Gastroesophageal sphincter (tissue), 4 donors: ENCODE data around the gene FAM163A. TPM values are rescaled to one million over a fixed set of nuclear protein-coding genes. Genes with fewer than 3 reads are reported as not detected.

Experiments used
- ATAC-seq: fragments of 150-250 bp; one replicate; pipeline ENCODE4 v1.9.1; 2016; ENCODE audit warnings: mild to moderate bottlenecking, moderate library complexity
- H3K27ac ChIP-seq, 4 donors: fragments of 200-600 bp; sonication (generic) in 3 of 4; 1 replicate in 3 of 4; 2 replicates in 1 of 4; pipeline ENCODE4 v1.5.1; 2016 to 2019
- H3K27me3 ChIP-seq: fragments of 200-600 bp; sonication (generic); one replicate; pipeline ENCODE4 v1.5.1; 2019
- H3K36me3 ChIP-seq, 2 donors: fragments of 200-600 bp; sonication (generic); one replicate each; pipeline ENCODE4 v1.5.1; 2019; ENCODE audit warnings: control low read depth in 1 of 2
- H3K4me1 ChIP-seq, 3 donors: fragments of 200-600 bp; sonication (generic); 1 replicate in 2 of 3; 2 replicates in 1 of 3; pipeline ENCODE4 v1.5.1; 2016 to 2019; ENCODE audit warnings: control low read depth in 2 of 3
- H3K4me3 ChIP-seq, 2 donors: fragments of 200-600 bp; sonication (generic); one replicate each; pipeline ENCODE4 v1.5.1; 2019; ENCODE audit warnings: mild to moderate bottlenecking in 1 of 2, moderate library complexity in 1 of 2
- H3K9me3 ChIP-seq, 3 donors: fragments of 200-600 bp; sonication (generic); one replicate each; pipeline ENCODE4 v1.5.1; 2017 to 2019; ENCODE audit warnings: control low read depth in 2 of 3
- CTCF ChIP-seq, 4 experiments: fragments of 200-600 bp in 2 of 4; fragments of 450-650 bp in 2 of 4; sonication (generic) in 1 of 4; IDR thresholded peaks; one replicate each; pipeline ENCODE4 v1.5.1; 2017 to 2019; ENCODE audit warnings: antibody characterized with exemption in 4 of 4, mild to moderate bottlenecking in 2 of 4, moderate library complexity in 2 of 4
- EP300 ChIP-seq: sonication (generic); formaldehyde crosslinking; IDR thresholded peaks from one replicate; pipeline ENCODE4 v1.6.1; 2017; ENCODE audit warnings: antibody characterized with exemption, mild to moderate bottlenecking
- POLR2A ChIP-seq, 2 donors: fragments of 450-650 bp; IDR thresholded peaks; one replicate each; pipeline ENCODE4 v1.6.1; 2017; ENCODE audit warnings: antibody characterized with exemption in 2 of 2, mild to moderate bottlenecking in 2 of 2, moderate library complexity in 1 of 2
- POLR2AphosphoS5 ChIP-seq: sonication (generic); formaldehyde crosslinking; IDR thresholded peaks from one replicate; pipeline ENCODE4 v1.6.1; 2017; ENCODE audit warnings: antibody characterized with exemption
- WGBS, 2 donors: methylation state at CpG; one replicate each; pipeline ENCODE4 v1.1.5; 2018; ENCODE audit warnings: low coverage in 1 of 2; 5-methylcytosine and 5-hydroxymethylcytosine counted together
- total RNA-seq, 4 donors: library from RNA; depleted of rRNA; stranded (reverse); fragments of >200 nt; gene quantifications; one replicate each; pipeline ENCODE4 v1.1.0, GENCODE V29; 2016

Gene FAM163A
- total RNA-seq, 4 donors from 2014 or later, result 0.19 to 0.67 TPM; not detected in 2

- no peak overlapping the region for H3K4me3 ChIP-seq
- H3K4me1 ChIP-seq, result peaks cover 0 to 14% (median 0%) of the 10 kb centered on the region in 3 donors
- TF ChIP-seq CTCF (IDR thresholded peaks at IDR 0.05) (no peak), POLR2AphosphoS5 (no peak), POLR2A (IDR thresholded peaks at IDR 0.05) (no peak), EP300 (no peak)
- peaks cover 0 to 7% (median 0%) of the 10 kb centered on the region in 3 donors for H3K9me3 ChIP-seq
- H3K36me3 ChIP-seq, result no peaks in the 10 kb centered on the region
- no peaks in the 10 kb centered on the region for H3K27me3 ChIP-seq
- no peak overlapping the region for H3K27ac ChIP-seq
- no peak for ATAC-seq
- 71 to 89% methylated on average over 5 to 6 of the region's 6 CpGs for WGBS, 2 donors
Observed at GRCh38 chr1:179708434-179709195, 34.5 kb upstream of the FAM163A start.

- Histone ChIP-seq H3K4me1 (peaks cover 0 to 14% (median 0%) of the 10 kb centered on the region in 3 donors), H3K4me3 (no peak overlapping the region), H3K36me3 (no peaks in the 10 kb centered on the region), H3K9me3 (peaks cover 0 to 19% (median 0%) of the 10 kb centered on the region in 3 donors), H3K27ac (no peak overlapping the region), H3K27me3 (no peaks in the 10 kb centered on the region)
- no peak for TF ChIP-seq POLR2A (IDR thresholded peaks at IDR 0.05)
- ATAC-seq, result peak; percentile 60
- 52 to 63% methylated on average over 1 to 5 of the region's 5 CpGs for WGBS, 2 donors
Observed at GRCh38 chr1:179709841-179710329, 33.2 kb upstream of the FAM163A start.

GRCh38 chr1:179714159-179714558 lies 28.9 kb upstream of the FAM163A start:
- H3K27me3 ChIP-seq, result no peaks in the 10 kb centered on the region
- WGBS, 2 donors, result 80 to 100% methylated on average over 1 of the region's 1 CpG
- no peak for ATAC-seq
- no peak overlapping the region for H3K4me3 ChIP-seq
- TF ChIP-seq POLR2A (IDR thresholded peaks at IDR 0.05), result no peak
- no peak for TF ChIP-seq EP300
- TF ChIP-seq CTCF (IDR thresholded peaks at IDR 0.05), result no peak
- no peak for TF ChIP-seq POLR2AphosphoS5
- peaks cover 0 to 58% (median 0%) of the 10 kb centered on the region in 3 donors for H3K9me3 ChIP-seq
- H3K4me1 ChIP-seq, result peaks cover 0 to 14% (median 0%) of the 10 kb centered on the region in 3 donors
- no peaks in the 10 kb centered on the region for H3K36me3 ChIP-seq
- H3K27ac ChIP-seq, result no peak overlapping the region

- no peak overlapping the region for H3K4me3 ChIP-seq
- no peaks in the 10 kb centered on the region for H3K36me3 ChIP-seq
Observed at GRCh38 chr1:179714623-179715022, 28.5 kb upstream of the FAM163A start.

GRCh38 chr1:179719272-179719671 lies 23.8 kb upstream of the FAM163A start:
- ATAC-seq, result no peak
- Histone ChIP-seq H3K36me3 (no peaks in the 10 kb centered on the region), H3K4me3 (no peak overlapping the region), H3K9me3 (peaks cover 0 to 63% (median 4%) of the 10 kb centered on the region in 3 donors), H3K4me1 (no peaks in the 10 kb centered on the region), H3K27ac (no peak overlapping the region), H3K27me3 (no peaks in the 10 kb centered on the region)
- TF ChIP-seq EP300 (no peak), CTCF (IDR thresholded peaks at IDR 0.05) (no peak), POLR2A (IDR thresholded peaks at IDR 0.05) (no peak), POLR2AphosphoS5 (no peak)

More at GRCh38 chr1:179714623-179715022, 28.5 kb upstream of the FAM163A start:
- H3K9me3 ChIP-seq, result peaks cover 0 to 63% (median 0%) of the 10 kb centered on the region in 3 donors
- ATAC-seq, result no peak
- no peaks in the 10 kb centered on the region for H3K27me3 ChIP-seq
- no peak overlapping the region for H3K27ac ChIP-seq
- peaks cover 0 to 12% (median 0%) of the 10 kb centered on the region in 3 donors for H3K4me1 ChIP-seq
- TF ChIP-seq CTCF (IDR thresholded peaks at IDR 0.05) (no peak), POLR2AphosphoS5 (no peak), POLR2A (IDR thresholded peaks at IDR 0.05) (no peak), EP300 (no peak)
